ENCODE measurements around the gene CAMTA1.

The CAMTA1 gene

GRCh38 chr1:7077136-7077535 lies 291.9 kb downstream of the CAMTA1 start:
- DNase-seq (ENCODE audit: low read depth in 3 of 3), result no peak

GRCh38 chr1:7077970-7078369 lies 292.7 kb downstream of the CAMTA1 start:
- no peak for DNase-seq (ENCODE audit: low read depth in 3 of 3)

- no peak for DNase-seq (ENCODE audit: low read depth in 3 of 3)
These were observed 294.4 kb downstream of the CAMTA1 start for GRCh38 chr1:7079637-7080036.

- DNase-seq (ENCODE audit: low read depth in 3 of 3), result no peak
These were observed 299.1 kb downstream of the CAMTA1 start for GRCh38 chr1:7084232-7084894.

GRCh38 chr1:7085521-7085920 lies 300.3 kb downstream of the CAMTA1 start:
- DNase-seq (ENCODE audit: low read depth in 3 of 3), result no peak

GRCh38 chr1:7086106-7086505 lies 300.9 kb downstream of the CAMTA1 start:
- no peak for DNase-seq (ENCODE audit: low read depth in 3 of 3)

- no peak for DNase-seq (ENCODE audit: low read depth in 3 of 3)
These were observed 302.6 kb downstream of the CAMTA1 start for GRCh38 chr1:7087888-7088287.

GRCh38 chr1:7089497-7089896 lies 304.2 kb downstream of the CAMTA1 start:
- DNase-seq (ENCODE audit: low read depth in 3 of 3), result no peak

- DNase-seq (ENCODE audit: low read depth in 3 of 3), result no peak
These were observed 308.0 kb downstream of the CAMTA1 start for GRCh38 chr1:7093297-7093696.

GRCh38 chr1:7094086-7094485 lies 308.8 kb downstream of the CAMTA1 start:
- no peak for DNase-seq (ENCODE audit: low read depth in 3 of 3)

GRCh38 chr1:7094509-7094908 lies 309.3 kb downstream of the CAMTA1 start:
- no peak for DNase-seq (ENCODE audit: low read depth in 3 of 3)

- no peak for DNase-seq (ENCODE audit: low read depth in 3 of 3)
These were observed 310.2 kb downstream of the CAMTA1 start for GRCh38 chr1:7095343-7095964.

- DNase-seq (ENCODE audit: low read depth in 3 of 3), result no peak
These were observed 312.8 kb downstream of the CAMTA1 start for GRCh38 chr1:7097938-7098592.

GRCh38 chr1:7098641-7099040 lies 313.4 kb downstream of the CAMTA1 start:
- DNase-seq (ENCODE audit: low read depth in 3 of 3), result no peak

GRCh38 chr1:7100479-7100878 lies 315.2 kb downstream of the CAMTA1 start:
- DNase-seq (ENCODE audit: low read depth in 3 of 3), result no peak

GRCh38 chr1:7101187-7101586 lies 315.9 kb downstream of the CAMTA1 start:
- no peak for DNase-seq (ENCODE audit: low read depth in 3 of 3)

- no peak for DNase-seq (ENCODE audit: low read depth in 3 of 3)
These were observed 318.1 kb downstream of the CAMTA1 start for GRCh38 chr1:7103361-7103782.

- no peak for DNase-seq (ENCODE audit: low read depth in 3 of 3)
These were observed 318.6 kb downstream of the CAMTA1 start for GRCh38 chr1:7103874-7104273.

- no peak for DNase-seq (ENCODE audit: low read depth in 3 of 3)
These were observed 319.1 kb downstream of the CAMTA1 start for GRCh38 chr1:7104339-7104738.

GRCh38 chr1:7105269-7105668 lies 320.0 kb downstream of the CAMTA1 start:
- DNase-seq (ENCODE audit: low read depth in 3 of 3), result no peak

- no peak for DNase-seq (ENCODE audit: low read depth in 3 of 3)
These were observed 321.3 kb downstream of the CAMTA1 start for GRCh38 chr1:7106442-7107108.

GRCh38 chr1:7107109-7107830 lies 322.0 kb downstream of the CAMTA1 start:
- no peak for DNase-seq (ENCODE audit: low read depth in 3 of 3)

Measured in stimulated activated CD4-positive, alpha-beta T cell treated with anti-CD3 and anti-CD28 coated beads, TNF-alpha, amount 100 ng/mL, for 4 hours (primary cell).